ENCODE results near the gene NPY.

- TF ChIP-seq, protein P1, sequence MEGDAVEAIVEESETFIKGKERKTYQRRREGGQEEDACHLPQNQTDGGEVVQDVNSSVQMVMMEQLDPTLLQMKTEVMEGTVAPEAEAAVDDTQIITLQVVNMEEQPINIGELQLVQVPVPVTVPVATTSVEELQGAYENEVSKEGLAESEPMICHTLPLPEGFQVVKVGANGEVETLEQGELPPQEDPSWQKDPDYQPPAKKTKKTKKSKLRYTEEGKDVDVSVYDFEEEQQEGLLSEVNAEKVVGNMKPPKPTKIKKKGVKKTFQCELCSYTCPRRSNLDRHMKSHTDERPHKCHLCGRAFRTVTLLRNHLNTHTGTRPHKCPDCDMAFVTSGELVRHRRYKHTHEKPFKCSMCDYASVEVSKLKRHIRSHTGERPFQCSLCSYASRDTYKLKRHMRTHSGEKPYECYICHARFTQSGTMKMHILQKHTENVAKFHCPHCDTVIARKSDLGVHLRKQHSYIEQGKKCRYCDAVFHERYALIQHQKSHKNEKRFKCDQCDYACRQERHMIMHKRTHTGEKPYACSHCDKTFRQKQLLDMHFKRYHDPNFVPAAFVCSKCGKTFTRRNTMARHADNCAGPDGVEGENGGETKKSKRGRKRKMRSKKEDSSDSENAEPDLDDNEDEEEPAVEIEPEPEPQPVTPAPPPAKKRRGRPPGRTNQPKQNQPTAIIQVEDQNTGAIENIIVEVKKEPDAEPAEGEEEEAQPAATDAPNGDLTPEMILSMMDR (IDR thresholded peaks at IDR 0.05): no peak
- TF ChIP-seq POLR2AphosphoS5 (IDR thresholded peaks at IDR 0.05) (no peak), POLR2A (IDR thresholded peaks at IDR 0.05) (no peak), EP300 (IDR thresholded peaks at IDR 0.05) (no peak)
Observed at GRCh38 chr7:24304494-24305095, 20.6 kb downstream of the NPY start.

All from upper lobe of left lung (tissue), 4 donors.